ENCODE results near the gene PCDHGC4.

PCDHGC4 gene

GRCh38 chr5:141485321-141486055 lies 658 bp downstream of the PCDHGC4 start:
- TF ChIP-seq MAX (IDR thresholded peaks at IDR 0.05): no peak
- no peak for TF ChIP-seq FOXM1 (IDR thresholded peaks at IDR 0.05; ENCODE audit: borderline replicate concordance, low read depth)
- peak; percentile 48; the same call in 1 of the 2 replicates for TF ChIP-seq NFIC (IDR thresholded peaks at IDR 0.05)
- no peak for TF ChIP-seq TCF12 (IDR thresholded peaks at IDR 0.05; ENCODE audit: low read depth)
- no peak; the same call in 1 of the 2 replicates for TF ChIP-seq REST (IDR thresholded peaks at IDR 0.05; ENCODE audit: low read depth)
- no peak for TF ChIP-seq ZBTB7A (IDR thresholded peaks at IDR 0.05; ENCODE audit: low read depth)
- TF ChIP-seq TEAD4 (IDR thresholded peaks at IDR 0.05): no peak
- no peak for TF ChIP-seq EP300 (IDR thresholded peaks at IDR 0.05; ENCODE audit: borderline replicate concordance)

GRCh38 chr5:141486091-141486490 lies 1.3 kb downstream of the PCDHGC4 start:
- TF ChIP-seq TAF1 (IDR thresholded peaks at IDR 0.05; ENCODE audit: low read depth) (no peak), USF1 (IDR thresholded peaks at IDR 0.05) (no peak), FOXM1 (IDR thresholded peaks at IDR 0.05; ENCODE audit: borderline replicate concordance, low read depth) (no peak), EGR1 (IDR thresholded peaks at IDR 0.05) (no peak), MAX (IDR thresholded peaks at IDR 0.05) (no peak), NFIC (IDR thresholded peaks at IDR 0.05) (no peak), YY1 (IDR thresholded peaks at IDR 0.05; ENCODE audit: low read depth) (no peak), ZBTB7A (IDR thresholded peaks at IDR 0.05; ENCODE audit: low read depth) (no peak), CREB1 (IDR thresholded peaks at IDR 0.05; ENCODE audit: low read depth) (no peak), REST (IDR thresholded peaks at IDR 0.05; ENCODE audit: low read depth) (no peak), TEAD4 (IDR thresholded peaks at IDR 0.05) (no peak), EP300 (IDR thresholded peaks at IDR 0.05; ENCODE audit: borderline replicate concordance) (no peak), TCF12 (IDR thresholded peaks at IDR 0.05; ENCODE audit: low read depth) (no peak)

GRCh38 chr5:141487131-141487530 lies 2.3 kb downstream of the PCDHGC4 start:
- no peak for TF ChIP-seq RAD21 (IDR thresholded peaks at IDR 0.05; ENCODE audit: low read depth)
- no peak for TF ChIP-seq REST (IDR thresholded peaks at IDR 0.05; ENCODE audit: low read depth)
- TF ChIP-seq YY1 (IDR thresholded peaks at IDR 0.05; ENCODE audit: low read depth): no peak

- TF ChIP-seq EP300 (IDR thresholded peaks at IDR 0.05; ENCODE audit: borderline replicate concordance): no peak
- TF ChIP-seq ZBTB7A (IDR thresholded peaks at IDR 0.05; ENCODE audit: low read depth): no peak
- no peak for TF ChIP-seq RAD21 (IDR thresholded peaks at IDR 0.05; ENCODE audit: low read depth)
- no peak for TF ChIP-seq CREB1 (IDR thresholded peaks at IDR 0.05; ENCODE audit: low read depth)
- no peak for TF ChIP-seq MAX (IDR thresholded peaks at IDR 0.05)
- TF ChIP-seq EGR1 (IDR thresholded peaks at IDR 0.05): no peak
- TF ChIP-seq USF1 (IDR thresholded peaks at IDR 0.05): no peak
- no peak for TF ChIP-seq FOXM1 (IDR thresholded peaks at IDR 0.05; ENCODE audit: borderline replicate concordance, low read depth)
- no peak for TF ChIP-seq REST (IDR thresholded peaks at IDR 0.05; ENCODE audit: low read depth)
- no peak for TF ChIP-seq TAF1 (IDR thresholded peaks at IDR 0.05; ENCODE audit: low read depth)
- no peak for TF ChIP-seq TCF12 (IDR thresholded peaks at IDR 0.05; ENCODE audit: low read depth)
- TF ChIP-seq TEAD4 (IDR thresholded peaks at IDR 0.05): no peak
- no peak for TF ChIP-seq NFIC (IDR thresholded peaks at IDR 0.05)
- no peak for TF ChIP-seq CEBPB (IDR thresholded peaks at IDR 0.05)
- TF ChIP-seq YY1 (IDR thresholded peaks at IDR 0.05; ENCODE audit: low read depth): no peak
These were observed 4.0 kb downstream of the PCDHGC4 start, which contains the start of gene PCDHGC5 for GRCh38 chr5:141488591-141489561. TSS of gene PCDHGC5 (plus strand) at chr5:141489081. CDS start at chr5:141489241, 160 bp downstream.
